NB4 (cell line): ENCODE results near the gene ASIC3.

Experiments
- MAX ChIP-seq: IDR thresholded peaks from 2 replicates; pipeline ENCODE4 v1.6.1; 2011; ENCODE audit warnings: low read depth, low read length
- MYC ChIP-seq: IDR thresholded peaks from 2 replicates; pipeline ENCODE4 v1.6.1; 2011; ENCODE audit warnings: low read depth, low read length
- POLR2A ChIP-seq: IDR thresholded peaks from 2 replicates; pipeline ENCODE4 v1.6.1; 2011; ENCODE audit warnings: mild to moderate bottlenecking; ENCODE audit not compliant: insufficient read length; ENCODE audit errors: extremely low read depth
- TF ChIP-seq, protein P1 (sequence below): IDR thresholded peaks from one replicate; pipeline ENCODE4 v1.5.1; 2012; ENCODE audit warnings: low read depth, low read length

DNA sequence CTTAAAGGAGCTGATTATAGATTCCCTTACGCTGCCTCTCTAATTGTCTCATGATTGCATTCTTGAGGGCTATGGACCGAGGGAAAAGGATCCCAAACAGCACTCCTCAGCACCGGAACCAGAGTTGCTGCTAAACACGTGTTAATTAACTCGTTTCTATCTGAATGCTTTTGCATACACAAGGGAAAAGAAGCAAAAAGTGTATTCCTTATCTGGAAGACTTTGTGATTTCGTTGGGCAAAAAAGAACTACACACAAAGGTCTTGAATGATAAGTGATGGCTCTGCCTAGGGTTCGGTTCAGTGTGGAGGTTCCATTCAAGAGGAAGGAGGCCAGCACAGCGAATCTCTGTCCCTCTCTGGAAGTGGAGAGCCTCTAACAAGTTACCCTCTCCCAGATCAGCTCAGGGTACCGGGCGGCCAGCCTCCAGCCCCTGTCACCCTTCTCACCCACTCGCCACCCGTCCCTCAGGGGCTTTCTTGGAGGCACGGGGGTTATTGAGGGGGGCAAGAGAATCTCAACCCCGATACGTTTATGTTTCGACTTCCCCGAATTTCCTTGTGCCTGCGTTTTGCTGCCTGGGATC lies 10.5 kb downstream of the ASIC3 start:
- TF ChIP-seq POLR2A (no peak), MAX (no peak), MYC (no peak)
- TF ChIP-seq, protein P1, sequence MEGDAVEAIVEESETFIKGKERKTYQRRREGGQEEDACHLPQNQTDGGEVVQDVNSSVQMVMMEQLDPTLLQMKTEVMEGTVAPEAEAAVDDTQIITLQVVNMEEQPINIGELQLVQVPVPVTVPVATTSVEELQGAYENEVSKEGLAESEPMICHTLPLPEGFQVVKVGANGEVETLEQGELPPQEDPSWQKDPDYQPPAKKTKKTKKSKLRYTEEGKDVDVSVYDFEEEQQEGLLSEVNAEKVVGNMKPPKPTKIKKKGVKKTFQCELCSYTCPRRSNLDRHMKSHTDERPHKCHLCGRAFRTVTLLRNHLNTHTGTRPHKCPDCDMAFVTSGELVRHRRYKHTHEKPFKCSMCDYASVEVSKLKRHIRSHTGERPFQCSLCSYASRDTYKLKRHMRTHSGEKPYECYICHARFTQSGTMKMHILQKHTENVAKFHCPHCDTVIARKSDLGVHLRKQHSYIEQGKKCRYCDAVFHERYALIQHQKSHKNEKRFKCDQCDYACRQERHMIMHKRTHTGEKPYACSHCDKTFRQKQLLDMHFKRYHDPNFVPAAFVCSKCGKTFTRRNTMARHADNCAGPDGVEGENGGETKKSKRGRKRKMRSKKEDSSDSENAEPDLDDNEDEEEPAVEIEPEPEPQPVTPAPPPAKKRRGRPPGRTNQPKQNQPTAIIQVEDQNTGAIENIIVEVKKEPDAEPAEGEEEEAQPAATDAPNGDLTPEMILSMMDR: no peak
